Effector CD8-positive, alpha-beta T cell (primary cell): ENCODE results near the gene PTPRB.
"Not testable (repeated sequence)": the region's sequence is repeated elsewhere in the genome, so short reads cannot be mapped to it uniquely, and the experiment has no call there.

Experiments used
- DNase-seq: peaks from one replicate; lab custom pipeline; 2025; lab: John Stamatoyannopoulos, UW

PTPRB gene

DNA sequence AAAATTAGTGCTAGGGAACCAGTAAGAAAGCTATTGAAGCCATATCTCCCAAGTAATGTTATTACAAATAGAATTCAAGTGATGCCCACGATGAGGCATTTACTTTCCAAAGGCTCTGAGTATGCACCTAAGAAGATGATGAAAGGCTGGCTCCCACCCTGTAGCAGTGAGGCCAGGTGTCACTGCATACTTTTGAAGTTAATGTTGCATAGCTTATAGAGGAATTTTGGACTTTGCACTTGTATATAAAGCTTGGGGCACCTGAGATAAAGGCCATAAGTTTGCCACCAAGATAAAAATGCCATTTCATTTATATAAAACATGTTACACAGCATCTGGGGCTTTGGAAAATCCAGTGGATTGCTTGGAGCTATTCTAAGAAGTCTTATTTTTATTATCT, 96.2 kb downstream of the PTPRB start:
- no peak for DNase-seq

DNA sequence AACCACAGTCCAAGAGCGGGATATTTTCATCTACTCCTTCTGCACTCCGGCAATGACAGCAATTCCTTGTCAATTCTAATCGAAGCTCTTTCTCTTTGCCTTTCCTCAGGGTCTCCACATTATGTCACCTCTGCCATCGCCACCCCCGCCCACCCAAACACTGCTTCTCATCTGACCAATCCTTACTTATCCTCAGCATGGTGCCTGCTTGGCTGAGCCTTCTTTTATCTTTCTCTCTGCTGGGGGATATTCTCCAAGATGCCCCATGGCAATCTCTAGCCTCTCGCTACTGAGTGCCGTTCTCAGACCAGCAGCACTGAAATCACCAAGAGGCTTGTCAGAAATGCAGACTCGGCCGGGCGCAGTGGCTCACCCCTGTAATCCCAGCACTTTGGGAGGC, 100.6 kb downstream of the PTPRB start:
- DNase-seq = no peak

DNA sequence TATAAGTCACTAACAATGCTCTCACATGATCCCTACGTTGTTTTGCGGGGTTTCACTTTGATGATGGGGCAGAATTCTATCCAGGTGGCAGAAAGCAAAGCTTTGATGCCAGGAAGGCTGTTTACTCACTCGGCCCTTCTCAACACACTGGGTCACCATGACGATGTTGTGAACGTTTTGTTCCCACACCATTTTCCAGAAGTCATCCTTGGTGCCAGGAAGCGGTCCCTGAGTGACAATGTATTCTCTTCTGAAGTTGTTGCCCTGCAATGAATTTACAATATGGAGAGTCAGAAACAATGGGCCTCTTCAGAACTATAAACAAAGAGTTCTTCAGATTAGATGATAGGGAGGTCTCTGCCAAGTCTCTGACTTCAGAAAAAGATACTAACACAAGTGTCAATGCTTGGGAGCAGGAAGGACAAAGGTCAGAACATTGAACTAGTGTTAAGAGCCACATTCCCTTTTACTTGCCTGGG, 101.3 kb downstream of the PTPRB start:
- no peak for DNase-seq

DNA sequence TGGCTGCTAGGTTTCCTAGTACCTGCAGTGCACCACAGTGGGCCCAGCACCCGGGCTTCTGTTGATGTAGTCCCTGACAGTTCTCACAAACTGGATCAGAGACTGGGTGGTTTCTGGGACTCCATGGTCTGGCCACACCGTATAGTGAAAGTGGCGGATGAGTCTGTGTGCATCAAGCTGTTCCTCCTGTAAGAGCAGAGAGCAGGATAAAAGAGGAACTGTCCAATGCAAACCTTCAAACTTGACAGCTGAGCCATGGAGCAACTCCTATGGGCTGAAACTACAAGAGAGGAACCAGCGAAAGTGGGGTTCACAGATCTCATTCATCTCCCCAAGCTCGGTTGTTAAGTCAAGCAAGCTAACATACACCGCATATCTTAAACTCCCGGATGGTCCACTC, 102.8 kb downstream of the PTPRB start:
- no peak for DNase-seq

DNA sequence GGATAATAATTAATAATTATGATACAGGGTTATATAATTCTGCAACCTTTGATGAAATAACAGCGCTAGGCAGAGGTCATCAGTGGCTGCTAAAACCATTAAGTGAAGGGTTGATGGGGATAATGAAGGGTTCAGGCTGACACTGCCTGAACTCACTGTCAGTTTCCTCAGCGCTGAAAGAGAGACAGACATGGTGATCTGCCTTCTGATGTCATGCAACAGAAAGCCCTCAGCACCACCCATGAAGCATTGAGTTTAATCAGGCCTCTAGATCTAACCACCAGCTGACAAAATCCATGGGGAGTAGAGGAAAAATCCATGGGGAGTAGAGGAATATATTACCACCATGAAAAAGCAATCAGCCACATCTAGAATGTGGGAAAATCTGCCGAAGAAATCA, 107.6 kb downstream of the PTPRB start:
- no peak for DNase-seq

DNA sequence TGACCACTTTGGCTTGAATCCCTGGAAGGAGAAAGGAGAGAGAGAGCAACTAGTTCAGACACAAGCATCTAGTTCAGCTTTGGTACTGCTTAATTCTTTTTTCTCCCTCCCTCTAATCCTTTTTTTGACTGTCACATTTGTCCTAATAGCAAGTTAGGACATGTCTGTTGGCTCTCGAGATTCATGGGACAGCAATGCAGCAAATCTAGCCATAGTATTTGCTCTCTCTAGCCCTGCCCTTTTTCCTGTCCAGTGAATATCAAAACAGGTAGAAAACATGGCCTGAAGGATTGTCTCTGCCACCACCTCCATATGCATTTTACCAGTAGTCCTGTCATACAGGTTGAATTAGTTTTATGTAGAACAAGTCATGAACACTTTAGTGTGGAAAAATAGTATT, 116.4 kb downstream of the PTPRB start:
- DNase-seq = no peak

DNA sequence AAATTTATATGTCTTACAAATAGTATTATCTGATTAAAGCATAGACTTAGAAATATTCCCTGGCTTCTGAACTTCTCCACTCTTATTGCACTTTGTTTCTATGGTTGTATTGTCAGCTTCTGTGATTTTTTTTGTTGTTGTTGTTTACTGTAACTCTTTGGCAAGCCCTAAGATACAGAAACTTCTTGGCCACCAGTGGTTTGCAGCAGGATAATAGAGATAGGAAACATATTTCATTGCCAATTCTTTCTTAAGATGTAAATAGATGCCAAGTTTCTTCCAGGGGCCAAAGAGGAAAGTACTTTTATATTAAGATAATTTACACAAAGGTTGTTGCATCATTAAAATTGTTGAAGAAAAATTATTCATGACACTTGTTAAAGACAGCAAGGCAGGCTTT, 123.8 kb downstream of the PTPRB start:
- no peak for DNase-seq

DNA sequence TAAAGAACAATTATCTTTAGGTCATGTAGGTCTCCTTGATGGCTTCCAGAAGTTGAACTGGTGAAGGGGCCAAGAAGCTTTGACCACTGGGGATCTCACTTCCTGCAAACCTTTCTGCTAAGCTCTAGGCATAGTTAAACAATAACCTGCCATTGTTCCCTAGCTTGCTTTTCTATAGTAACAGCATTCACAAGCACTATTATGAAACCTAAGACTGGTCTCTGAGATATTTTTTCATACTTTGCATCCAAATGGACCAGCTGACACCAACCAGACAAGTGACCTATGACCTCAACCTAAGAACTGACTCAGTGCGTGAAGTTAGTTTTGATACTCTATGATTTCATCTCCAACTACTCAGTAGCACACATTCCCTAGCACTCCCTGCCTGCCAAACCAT, 129.1 kb downstream of the PTPRB start:
- no peak for DNase-seq

DNA sequence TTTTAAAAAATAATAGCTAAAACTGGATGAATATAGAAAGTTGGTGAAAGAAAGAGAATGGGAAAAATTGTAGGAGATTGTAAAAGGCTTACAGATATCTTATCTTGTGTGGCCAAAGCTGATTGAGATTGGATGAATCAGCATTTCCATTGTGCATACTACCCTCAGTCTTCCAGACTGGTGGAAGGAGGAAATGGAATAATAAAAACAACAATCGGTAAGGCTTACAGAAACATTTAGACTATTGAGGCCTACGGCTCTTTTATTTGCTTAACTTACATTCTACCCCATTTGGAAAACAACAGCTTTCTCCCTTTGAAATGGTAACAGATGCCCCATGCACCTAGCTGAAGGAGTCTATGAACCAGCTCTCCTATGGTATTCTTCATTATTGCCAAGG, 129.8 kb downstream of the PTPRB start:
- DNase-seq = no peak

DNA sequence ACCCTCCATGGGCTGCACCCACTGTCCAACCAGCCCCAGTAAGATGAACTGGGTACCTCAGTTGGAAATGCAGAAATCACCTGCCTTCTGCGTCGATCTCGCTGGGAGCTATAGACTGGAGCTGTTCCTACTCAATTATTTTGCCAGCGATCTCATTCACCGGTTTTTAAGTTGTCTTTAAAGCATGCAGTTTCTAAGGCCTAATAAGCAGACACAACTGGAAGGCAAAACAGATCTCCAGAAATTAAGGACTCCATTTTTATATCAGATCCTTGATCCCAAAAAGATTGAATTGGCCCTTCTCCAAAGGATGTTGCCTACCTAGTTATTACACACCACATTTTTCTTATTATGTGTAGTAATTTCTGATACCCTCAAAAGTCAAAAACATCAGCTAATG, 139.7 kb downstream of the PTPRB start:
- no peak for DNase-seq

DNA sequence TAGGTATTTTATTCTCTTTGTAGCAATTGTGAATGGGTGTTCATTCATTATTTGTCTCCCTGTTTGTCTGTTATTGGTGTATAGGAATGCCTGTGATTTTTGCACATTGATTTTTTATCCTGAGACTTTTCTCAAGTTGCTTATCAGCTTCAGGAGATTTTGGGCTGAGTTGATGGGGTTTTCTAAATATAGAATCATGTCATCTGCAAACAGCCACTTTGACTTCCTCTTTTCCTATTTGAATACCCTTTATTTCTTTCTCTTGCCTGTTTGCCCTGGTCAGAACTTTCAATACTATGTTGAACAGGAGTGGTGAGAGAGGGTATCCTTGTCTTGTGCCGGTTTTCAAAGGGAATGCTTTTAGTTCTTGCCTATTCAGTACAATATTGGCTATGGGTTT, 144.3 kb downstream of the PTPRB start:
- DNase-seq = not testable (repeated sequence)

DNA sequence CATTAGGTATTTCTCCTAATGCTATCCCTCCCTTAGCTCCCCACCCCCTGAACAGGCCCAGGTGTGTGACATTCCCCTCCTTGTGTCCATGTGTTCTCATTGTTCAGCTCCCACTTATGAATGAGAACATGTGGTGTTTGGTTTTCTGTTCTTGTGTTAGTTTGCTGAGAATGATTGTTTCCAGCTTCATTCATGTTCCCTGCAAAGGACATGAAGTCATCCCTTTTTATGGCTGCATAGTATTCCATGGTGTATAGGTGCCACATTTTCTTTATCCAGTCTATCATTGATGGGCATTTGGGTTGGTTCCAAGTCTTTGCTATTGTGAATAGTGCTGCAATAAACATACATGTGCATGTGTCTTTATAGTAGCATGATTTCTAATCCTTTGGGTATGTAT, 146.3 kb downstream of the PTPRB start:
- not testable (repeated sequence) for DNase-seq

DNA sequence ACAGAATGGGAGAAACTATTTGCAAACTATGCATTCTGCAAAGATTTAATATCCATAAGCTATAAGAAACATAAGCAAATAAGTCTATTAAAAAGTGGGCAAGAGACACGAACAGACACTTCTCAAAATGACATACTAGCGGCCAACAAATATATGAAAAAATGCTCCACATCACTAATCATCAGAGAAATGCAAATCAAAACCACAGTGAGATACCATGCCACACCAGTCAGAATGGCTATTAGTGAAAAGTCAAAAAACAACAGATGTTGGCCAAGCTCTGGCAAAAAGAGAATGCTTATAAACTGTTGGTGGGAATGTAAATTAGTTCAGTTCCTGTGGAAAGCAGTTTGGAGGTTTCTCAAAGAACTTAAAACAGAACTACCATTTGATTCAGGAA, 149.8 kb downstream of the PTPRB start:
- DNase-seq = no peak

DNA sequence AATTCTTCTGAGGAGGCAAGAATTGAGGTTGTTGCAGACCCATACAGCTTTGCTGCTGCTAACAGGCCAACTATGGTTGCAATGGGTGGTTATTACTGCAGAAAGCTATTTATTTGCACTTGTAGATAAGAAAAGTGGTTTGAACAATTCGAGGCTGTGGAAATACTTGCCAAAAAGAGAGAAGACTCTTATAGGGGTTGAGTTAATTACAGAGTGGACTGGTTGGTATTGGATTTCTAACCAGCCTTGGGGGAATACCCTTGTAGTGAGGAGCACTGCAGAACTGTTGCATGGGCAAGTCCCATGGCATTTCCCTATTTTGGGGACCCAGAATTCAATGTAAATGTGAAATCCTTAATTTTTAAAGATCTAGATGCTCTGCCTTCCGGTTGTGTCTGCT, 150.6 kb downstream of the PTPRB start:
- no peak for DNase-seq

DNA sequence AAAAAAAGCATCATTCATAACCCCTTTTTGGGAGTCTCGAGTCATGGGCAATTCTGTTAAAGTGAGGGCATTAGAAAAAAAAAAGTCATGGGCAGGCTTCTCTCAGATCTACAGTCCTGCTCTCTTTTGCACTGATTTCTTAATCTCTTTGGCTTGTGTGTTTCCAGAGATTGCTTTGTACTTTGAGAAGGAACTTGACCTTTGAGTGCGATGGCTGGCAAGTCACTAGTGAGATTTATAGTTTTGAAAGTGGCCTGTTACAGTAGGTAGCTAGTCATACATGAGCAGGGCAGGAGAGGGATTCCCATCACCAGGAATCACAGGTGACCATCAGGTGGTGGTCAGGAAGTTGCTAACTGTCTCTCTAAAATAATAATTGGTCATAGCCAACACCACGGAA, 151.5 kb downstream of the PTPRB start:
- no peak for DNase-seq

DNA sequence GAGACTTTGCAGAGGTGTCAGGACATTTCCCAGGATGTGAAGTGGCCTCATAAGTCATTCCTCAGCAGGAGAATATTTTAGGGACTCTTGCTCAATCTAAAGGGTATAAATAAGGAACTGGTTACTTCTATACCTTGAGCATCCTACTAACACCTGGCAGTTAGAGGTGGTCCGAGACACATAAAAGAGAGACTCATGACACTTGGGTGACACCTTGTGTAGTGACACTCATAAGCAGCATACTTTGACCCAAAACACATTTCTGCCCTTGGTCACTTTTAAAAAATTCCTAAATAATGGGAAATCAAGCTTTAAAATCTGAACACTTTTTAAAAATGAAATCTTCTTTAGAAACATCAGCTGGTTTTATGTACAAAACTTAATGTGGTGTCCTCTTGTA, 152.8 kb downstream of the PTPRB start:
- no peak for DNase-seq

DNA sequence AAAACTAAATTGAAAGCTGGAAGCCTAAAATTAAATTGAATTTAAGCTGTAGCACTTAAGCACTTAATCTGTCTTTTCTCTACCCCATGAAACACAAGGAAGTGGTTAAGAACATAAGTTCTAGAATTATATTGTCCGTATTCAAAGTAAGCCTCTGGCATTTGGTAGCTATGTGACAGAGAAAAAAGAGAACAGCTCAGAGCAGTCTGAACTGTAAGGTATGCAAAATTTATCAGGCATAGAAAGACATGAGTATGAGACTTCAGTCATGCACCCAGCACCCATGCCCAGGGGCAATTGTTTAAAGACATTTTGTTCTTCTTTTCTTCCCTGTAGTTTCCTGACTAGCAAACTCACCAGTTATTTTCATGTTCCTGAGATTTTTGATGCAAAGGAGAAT, 154.5 kb downstream of the PTPRB start:
- no peak for DNase-seq

DNA sequence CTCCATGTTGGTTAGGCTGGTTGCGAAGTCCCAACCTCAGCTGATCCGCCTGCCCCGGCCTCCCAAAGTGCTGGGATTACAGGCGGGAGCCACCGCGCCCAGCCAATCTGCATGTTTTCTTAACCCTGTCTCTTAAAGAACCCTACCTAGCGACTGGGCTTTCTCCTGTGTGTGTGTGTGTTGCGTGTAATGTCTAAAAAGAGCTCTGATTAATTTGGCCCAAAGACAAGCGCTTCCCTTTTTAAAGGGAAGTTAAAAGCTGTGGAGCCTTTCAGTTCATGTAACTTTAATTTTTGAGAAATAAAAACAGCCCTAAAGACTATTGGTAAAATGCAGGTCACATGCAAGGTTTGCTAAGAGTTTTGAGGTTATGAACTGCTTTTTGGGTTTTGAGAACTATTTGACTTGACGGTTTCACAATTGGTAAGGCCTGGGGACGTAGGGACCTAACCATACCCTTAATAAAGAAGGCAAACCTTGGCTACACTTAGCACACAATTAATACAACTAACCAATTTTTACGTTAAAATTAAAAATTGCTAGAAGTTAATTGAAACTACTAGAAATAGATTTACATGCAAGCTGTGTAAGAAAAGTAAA, 167.9 kb downstream of the PTPRB start:
- no peak for DNase-seq

DNA sequence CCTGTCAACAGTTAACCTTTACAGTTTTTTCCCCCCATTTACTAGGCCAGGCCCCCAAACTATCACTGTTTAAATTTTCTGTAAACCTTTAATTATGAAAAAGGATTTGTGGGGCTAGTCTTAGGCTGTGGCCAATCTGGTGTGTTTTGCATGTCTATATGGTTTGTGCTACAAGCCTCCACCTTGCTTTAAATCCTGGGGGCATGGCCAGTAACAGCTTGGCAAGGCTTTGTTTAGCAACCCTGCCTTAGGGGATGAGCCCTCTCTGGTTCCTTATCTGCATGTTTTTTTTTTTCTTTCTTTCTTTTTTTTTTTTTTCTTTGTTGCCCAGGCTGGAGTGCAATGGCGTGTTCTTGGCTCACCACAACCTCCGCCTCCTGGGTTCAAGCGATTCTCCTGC, 168.5 kb downstream of the PTPRB start:
- DNase-seq = no peak

DNA sequence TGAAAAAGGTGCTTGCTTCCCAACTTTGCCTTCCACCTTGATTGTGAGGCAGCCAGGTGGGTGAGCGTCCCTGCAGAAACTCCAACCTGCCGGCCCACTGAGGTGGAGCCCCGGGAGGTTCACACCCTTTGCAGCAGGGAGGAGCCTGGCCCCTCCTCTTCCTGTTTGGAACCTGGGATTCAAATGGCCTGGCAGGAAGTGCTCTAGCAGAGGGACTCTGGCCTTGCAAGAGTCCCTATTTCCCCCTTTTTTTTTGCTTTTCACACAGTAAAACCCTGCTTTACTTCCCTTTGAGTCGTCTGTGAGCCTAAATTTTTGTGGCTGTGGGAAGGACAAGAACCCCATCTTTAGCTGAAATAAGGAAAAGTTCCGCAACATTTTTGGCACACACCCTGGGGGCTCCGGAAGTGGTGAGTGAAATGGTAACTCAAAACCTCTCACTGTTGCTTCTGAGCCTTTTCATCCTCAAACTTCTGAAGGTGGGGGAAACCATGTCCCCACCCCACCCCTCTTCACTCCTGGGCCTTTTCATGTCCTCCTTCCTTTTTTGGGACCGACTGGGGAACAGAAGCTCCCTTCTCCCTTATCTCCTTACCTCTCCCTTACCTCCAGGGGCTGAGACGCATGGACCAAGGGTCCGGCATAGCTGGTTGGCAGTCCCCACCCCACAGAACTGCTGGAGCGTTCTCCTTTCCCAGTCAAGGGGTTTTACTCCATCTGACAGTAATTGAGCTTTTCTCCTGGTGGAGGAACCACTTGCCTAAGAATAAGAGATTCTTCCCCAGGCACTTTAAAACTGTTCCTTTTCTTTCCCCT, 169.1 kb downstream of the PTPRB start:
- DNase-seq = no peak

DNA sequence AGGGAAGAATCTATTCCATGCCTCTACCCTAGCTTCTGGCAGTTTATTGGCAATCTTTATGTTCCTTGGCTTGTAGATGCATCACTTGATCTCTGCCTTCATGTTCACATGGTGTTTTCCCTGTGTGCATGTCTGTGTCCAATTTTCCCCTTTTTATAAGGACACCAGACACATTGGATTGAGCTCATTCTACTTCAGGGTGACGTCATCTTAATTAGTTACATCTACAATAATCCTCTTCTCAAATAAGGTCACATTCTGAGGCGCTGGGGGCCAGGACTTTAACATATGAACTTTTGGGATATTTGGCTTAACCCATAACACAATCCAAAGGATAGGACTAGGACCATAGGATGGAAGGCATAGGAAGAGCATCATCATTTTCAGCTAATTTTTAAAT, 169.8 kb downstream of the PTPRB start:
- no peak for DNase-seq

DNA sequence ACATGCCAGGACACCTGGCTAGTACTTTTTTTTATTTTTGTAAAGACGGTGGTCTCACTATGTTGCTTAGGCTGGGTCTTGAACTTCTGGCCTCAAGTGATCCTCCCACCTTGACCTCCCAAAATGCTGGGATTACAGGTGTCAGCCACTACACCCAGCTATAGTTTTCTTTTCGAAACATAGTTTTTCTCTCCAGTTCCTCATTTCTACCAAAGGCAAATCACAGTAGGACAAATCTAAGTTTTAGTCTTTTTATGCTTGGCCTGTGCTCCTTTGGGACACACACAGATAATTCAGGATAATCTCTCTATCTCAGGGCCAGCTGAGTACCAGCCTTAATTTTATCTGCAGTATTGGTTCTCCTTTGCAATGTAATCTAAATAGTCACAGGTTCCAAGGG, 170.5 kb downstream of the PTPRB start:
- no peak for DNase-seq
